Measurements from ENCODE around the gene TOP2A. TPM values are rescaled to one million over a fixed set of nuclear protein-coding genes. Genes with fewer than 3 reads are reported as not detected.

TOP2A gene
- polyA plus RNA-seq, 1 donor from 2014 or later = 7.8 TPM

DNA sequence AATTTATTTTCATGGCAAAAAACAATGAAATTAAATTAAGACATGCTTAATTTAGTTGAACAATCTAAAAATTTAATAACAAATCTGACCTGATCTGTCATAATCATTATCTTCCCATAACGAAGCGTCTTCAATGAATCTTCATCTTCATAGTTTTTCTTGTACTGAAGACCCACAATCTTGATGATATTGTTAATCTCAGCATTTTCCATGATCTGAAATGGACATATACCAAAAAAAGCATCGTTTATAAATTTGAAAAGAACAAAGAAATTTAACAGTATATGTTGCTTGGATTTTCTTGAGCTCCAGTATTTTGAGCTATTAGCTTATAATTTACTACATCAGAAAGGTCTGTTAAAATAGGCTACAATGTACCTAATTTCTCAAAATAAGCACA is 10.2 kb downstream of the TOP2A start:
- H3K36me3 ChIP-seq (ENCODE audit: insufficient read depth, low read length) = no peaks in the 10 kb centered on the region
- no peak for TF ChIP-seq EP300 (conservative IDR thresholded peaks at IDR 0.05; ENCODE audit: poor library complexity, severe bottlenecking)
- no peak for TF ChIP-seq POLR2AphosphoS5 (IDR thresholded peaks at IDR 0.05)
- no peak for TF ChIP-seq RAD21 (conservative IDR thresholded peaks at IDR 0.05)
- TF ChIP-seq, protein P1, sequence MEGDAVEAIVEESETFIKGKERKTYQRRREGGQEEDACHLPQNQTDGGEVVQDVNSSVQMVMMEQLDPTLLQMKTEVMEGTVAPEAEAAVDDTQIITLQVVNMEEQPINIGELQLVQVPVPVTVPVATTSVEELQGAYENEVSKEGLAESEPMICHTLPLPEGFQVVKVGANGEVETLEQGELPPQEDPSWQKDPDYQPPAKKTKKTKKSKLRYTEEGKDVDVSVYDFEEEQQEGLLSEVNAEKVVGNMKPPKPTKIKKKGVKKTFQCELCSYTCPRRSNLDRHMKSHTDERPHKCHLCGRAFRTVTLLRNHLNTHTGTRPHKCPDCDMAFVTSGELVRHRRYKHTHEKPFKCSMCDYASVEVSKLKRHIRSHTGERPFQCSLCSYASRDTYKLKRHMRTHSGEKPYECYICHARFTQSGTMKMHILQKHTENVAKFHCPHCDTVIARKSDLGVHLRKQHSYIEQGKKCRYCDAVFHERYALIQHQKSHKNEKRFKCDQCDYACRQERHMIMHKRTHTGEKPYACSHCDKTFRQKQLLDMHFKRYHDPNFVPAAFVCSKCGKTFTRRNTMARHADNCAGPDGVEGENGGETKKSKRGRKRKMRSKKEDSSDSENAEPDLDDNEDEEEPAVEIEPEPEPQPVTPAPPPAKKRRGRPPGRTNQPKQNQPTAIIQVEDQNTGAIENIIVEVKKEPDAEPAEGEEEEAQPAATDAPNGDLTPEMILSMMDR (IDR thresholded peaks at IDR 0.05; ENCODE audit: poor library complexity, severe bottlenecking) = no peak
- TF ChIP-seq EZH2 (IDR thresholded peaks at IDR 0.05; ENCODE audit: borderline replicate concordance, insufficient read depth, low read length, poor library complexity, severe bottlenecking) = no peak
- TF ChIP-seq TAF1 (IDR thresholded peaks at IDR 0.05; ENCODE audit: low read depth) = no peak
- no peak for TF ChIP-seq MXI1 (conservative IDR thresholded peaks at IDR 0.05; ENCODE audit: poor library complexity, severe bottlenecking)
- TF ChIP-seq REST (IDR thresholded peaks at IDR 0.05; ENCODE audit: borderline replicate concordance) = no peak
- TF ChIP-seq SMC3 (conservative IDR thresholded peaks at IDR 0.05; ENCODE audit: poor library complexity) = no peak
- no peak overlapping the region for H3K4me3 ChIP-seq (ENCODE audit: low read length)
- H3K4me2 ChIP-seq (ENCODE audit: low read length) = no peak overlapping the region
- no peaks in the 10 kb centered on the region for H3K9me3 ChIP-seq (ENCODE audit: low read length)
- H2AFZ ChIP-seq (ENCODE audit: low read depth, low read length) = no peak overlapping the region
- no peak overlapping the region for H3K27ac ChIP-seq (ENCODE audit: low read length)
- no peaks in the 10 kb centered on the region for H4K20me1 ChIP-seq (ENCODE audit: insufficient read depth)
- no peaks in the 10 kb centered on the region for H3K9me2 ChIP-seq (ENCODE audit: insufficient read depth, low read length)
- H3K27me3 ChIP-seq (ENCODE audit: insufficient read depth, low read depth, low read length) = no peaks in the 10 kb centered on the region
- no peaks in the 10 kb centered on the region for H3K79me2 ChIP-seq (replicated peaks; ENCODE audit: insufficient read depth, low read length)
- no peak overlapping the region for H3K9ac ChIP-seq (ENCODE audit: low read length)
- no peaks in the 10 kb centered on the region for H3F3A ChIP-seq (ENCODE audit: insufficient read depth, low read length, poor library complexity, severe bottlenecking)

DNA sequence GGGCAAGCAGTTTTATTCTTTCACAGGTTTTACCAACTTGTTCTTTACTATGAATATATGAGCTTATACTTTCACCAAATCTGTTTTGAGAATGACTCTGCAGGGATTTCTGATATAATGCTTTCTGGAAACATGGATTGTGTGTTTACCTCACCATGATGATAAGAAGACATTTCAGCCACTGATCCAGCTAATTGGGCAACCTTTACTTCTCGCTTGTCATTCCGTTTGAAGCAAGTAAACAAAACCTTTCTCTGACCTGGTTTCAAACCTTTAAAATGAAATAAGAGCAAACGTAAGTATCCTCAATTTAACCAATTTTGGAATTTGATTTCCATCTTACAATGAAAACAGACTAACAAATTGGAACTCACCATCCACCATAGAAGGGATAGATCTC is 13.7 kb downstream of the TOP2A start:
- Histone ChIP-seq H3F3A (ENCODE audit: insufficient read depth, low read length, poor library complexity, severe bottlenecking) (no peaks in the 10 kb centered on the region), H3K27ac (ENCODE audit: low read length) (no peak overlapping the region), H3K4me2 (ENCODE audit: low read length) (no peak overlapping the region), H3K9me2 (ENCODE audit: insufficient read depth, low read length) (no peaks in the 10 kb centered on the region), H3K9me3 (ENCODE audit: low read length) (no peaks in the 10 kb centered on the region), H4K20me1 (ENCODE audit: insufficient read depth) (no peaks in the 10 kb centered on the region), H3K36me3 (ENCODE audit: insufficient read depth, low read length) (no peaks in the 10 kb centered on the region), H3K4me3 (ENCODE audit: low read length) (no peak overlapping the region), H2AFZ (ENCODE audit: low read depth, low read length) (no peak overlapping the region), H3K27me3 (ENCODE audit: insufficient read depth, low read depth, low read length) (no peaks in the 10 kb centered on the region), H3K9ac (ENCODE audit: low read length) (no peak overlapping the region), H3K79me2 (replicated peaks; ENCODE audit: insufficient read depth, low read length) (no peaks in the 10 kb centered on the region)
- TF ChIP-seq EP300 (conservative IDR thresholded peaks at IDR 0.05; ENCODE audit: poor library complexity, severe bottlenecking) (no peak), SMC3 (conservative IDR thresholded peaks at IDR 0.05; ENCODE audit: poor library complexity) (no peak), POLR2AphosphoS5 (IDR thresholded peaks at IDR 0.05) (no peak), EZH2 (IDR thresholded peaks at IDR 0.05; ENCODE audit: borderline replicate concordance, insufficient read depth, low read length, poor library complexity, severe bottlenecking) (no peak), MXI1 (conservative IDR thresholded peaks at IDR 0.05; ENCODE audit: poor library complexity, severe bottlenecking) (no peak), REST (IDR thresholded peaks at IDR 0.05; ENCODE audit: borderline replicate concordance) (no peak)
- TF ChIP-seq, protein P1 (IDR thresholded peaks at IDR 0.05; ENCODE audit: poor library complexity, severe bottlenecking) = no peak

Measured in neural cell (in vitro differentiated cells).